Activated T-helper 1 cell treated with anti-CD3 and anti-CD28 coated beads, Interleukin-2, amount 50 U/mL, for 16 hours (primary cell): ENCODE measurements around the gene CCNI2.
"Not testable (repeated sequence)": the region's sequence is repeated elsewhere in the genome, so short reads cannot be mapped to it uniquely, and the experiment has no call there.

Experiments used
- DNase-seq, 2 donors: peaks; one replicate each; pipeline ENCODE4 v3.0.0-alpha.2; 2020; ENCODE audit warnings: low read depth in 1 of 2, low spot score in 1 of 2

Gene CCNI2

DNA sequence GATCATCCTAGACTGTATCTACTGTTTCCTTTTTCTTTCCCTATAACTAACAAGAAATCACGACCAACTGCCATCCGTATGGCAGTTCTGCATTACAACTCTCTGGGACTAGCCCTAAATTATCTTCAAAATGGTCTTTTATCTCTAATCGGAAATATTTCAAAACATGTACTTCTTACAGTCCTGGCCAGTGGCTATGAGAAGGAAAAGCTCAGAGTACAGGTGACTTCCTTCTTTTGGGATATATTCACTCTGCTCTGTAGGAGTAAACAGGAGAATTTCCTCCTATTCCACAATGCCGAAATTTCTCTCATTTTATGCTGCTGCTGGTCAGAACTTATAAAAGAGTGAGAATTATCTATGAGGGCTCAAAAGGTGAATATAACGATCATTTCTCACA lies 31.6 kb downstream of the CCNI2 start:
- no peak for DNase-seq

- DNase-seq, result no peak
Measured at GRCh38 chr5:132779961-132780360, 32.7 kb downstream of the CCNI2 start.

DNA sequence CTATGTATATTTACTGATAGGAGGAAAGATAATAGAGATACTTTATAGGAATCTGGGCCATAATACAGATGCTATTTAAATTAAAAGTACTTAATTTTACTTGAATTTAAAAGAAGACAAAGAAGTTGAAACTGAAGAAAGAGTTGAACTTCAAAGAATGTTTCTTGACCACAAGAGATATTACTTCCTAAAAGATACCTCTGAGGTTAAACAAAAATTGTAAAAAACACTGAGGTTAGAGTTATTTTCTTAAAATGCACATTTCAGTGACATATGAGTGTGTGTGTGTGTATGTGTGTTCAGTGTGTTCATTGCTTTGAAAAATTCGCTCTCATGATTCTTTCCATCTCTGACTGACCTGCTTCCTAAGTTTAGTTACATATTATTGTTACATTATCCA lies 33.4 kb downstream of the CCNI2 start:
- no peak for DNase-seq

DNA sequence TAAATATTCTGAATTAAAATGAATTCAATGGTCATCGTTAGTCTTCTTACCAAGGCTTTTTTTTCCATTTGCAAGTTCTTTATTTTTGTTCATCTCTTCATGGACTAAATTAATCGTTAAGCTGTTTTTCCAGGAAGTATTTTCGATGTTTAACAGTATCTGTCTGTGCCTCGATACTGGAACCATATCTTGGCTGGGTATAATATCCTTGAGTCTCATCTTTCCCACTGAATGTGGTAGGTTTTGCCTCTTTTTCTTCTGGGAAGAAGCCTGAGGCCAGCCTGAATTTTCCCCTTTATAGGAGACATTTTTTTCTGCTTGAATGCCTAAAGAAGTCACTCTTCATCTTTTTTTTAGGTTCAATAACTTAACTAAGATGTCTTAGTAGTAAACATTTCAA lies 33.8 kb downstream of the CCNI2 start:
- DNase-seq, result no peak

DNA sequence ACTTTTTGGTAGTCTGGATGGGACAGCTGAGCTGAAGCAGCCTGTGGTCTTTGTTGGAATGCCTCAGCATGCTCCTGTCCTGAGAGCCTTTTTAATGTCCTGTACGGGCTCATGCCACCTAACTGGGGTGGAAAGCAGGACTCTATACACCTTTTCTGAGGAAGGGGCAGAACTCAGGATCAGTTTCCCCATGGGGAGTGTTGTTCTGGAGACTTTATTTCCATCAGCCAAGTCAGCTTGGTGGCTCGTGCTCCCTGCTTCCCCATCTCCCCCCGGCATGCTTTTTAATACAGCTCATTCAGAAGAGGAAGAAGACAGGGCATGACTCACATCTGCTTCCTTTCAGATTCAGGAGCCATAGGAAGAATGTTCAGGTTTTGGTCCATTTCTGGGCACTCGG lies 34.9 kb downstream of the CCNI2 start:
- DNase-seq, result no peak

DNA sequence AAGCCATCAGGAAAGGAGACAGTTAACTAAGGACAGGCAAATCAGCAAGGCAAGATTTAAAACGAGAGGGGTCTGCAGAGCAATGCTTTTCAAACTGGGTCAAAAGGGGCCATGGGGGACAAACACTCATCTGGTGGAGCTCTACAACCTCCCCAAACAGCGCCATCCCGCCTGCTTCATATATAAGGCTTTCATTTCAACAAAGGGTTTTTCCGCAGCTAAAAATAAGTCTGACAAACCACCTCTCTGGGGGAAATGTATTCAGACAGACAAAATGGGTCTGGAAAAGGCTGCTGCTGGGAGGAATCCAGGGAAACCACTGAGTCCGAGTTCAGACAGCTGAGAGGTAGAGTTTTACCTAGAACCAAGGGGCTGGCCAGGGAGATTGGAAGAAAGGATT lies 38.1 kb downstream of the CCNI2 start:
- DNase-seq, result no peak

DNA sequence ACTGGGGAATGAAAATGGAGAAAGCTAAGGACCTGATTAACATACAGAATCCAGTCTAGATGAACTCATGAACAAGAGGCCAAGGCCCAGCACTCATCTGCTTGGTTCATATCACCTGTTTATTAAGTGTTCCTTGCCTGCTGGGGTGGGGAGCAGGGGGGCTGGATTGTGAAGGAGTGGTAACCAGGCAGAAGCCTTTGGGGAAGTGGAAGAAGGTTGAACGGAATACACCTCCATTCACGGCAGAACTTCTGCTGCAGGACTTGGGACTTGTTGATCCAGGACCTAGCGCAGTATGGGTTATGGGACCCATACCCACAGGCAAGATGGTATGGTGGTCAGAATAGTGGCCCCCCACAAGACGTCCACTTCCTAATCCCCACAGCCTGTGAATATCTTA lies 38.6 kb downstream of the CCNI2 start:
- no peak for DNase-seq

- no peak for DNase-seq
Measured at GRCh38 chr5:132787076-132787475, 39.9 kb downstream of the CCNI2 start.

GRCh38 chr5:132788508-132788907 lies 41.3 kb downstream of the CCNI2 start:
- no peak for DNase-seq

DNA sequence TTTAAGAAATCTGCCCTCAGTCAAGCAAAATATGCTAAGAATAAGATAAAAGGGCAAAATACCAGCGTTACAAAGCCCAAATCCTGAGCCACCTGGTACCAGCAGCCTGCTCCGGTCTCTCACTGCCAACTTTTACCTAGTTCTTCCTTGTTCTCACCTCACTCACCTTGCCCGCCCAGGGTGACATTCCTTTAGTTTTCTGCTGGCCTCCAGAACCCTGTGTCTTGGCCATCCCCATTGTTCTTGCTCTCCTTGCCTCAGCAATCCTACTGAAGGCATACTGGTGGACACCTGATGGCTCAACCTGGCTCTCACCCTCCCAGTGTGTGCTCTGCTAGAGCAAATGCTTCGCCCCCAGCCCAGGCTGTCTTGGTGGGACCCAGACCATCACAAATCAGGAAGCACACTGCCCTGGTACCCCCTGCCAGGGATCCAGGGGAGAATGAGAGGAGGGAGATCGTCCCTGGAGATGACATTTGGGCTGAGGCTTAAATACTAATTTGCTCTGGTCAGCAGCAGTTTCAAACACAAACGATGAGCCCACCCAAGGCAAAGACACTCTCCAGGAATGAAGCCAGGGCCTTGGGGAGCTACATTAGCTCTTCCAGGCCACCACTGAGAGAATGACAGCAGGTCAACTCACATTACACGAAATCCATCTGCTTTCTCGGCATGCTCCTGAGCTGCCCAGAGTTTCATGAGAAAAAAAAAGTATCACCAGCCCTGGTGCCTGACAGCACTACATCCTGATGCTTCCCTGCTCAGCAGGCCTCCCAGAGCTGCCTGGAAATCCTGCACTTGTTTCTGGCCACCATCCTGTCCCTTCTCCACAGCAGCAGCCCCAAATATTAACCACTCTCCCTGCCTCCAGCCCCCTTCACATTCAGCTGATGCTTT lies 42.0 kb downstream of the CCNI2 start:
- DNase-seq, result no peak

GRCh38 chr5:132790201-132790865 lies 43.1 kb downstream of the CCNI2 start:
- DNase-seq, result no peak

- no peak for DNase-seq
Measured at GRCh38 chr5:132791026-132791425, 43.8 kb downstream of the CCNI2 start.

- no peak for DNase-seq
Measured at GRCh38 chr5:132797651-132798050, 50.4 kb downstream of the CCNI2 start.

- DNase-seq, result no peak
Measured at GRCh38 chr5:132799392-132799791, 52.2 kb downstream of the CCNI2 start.

DNA sequence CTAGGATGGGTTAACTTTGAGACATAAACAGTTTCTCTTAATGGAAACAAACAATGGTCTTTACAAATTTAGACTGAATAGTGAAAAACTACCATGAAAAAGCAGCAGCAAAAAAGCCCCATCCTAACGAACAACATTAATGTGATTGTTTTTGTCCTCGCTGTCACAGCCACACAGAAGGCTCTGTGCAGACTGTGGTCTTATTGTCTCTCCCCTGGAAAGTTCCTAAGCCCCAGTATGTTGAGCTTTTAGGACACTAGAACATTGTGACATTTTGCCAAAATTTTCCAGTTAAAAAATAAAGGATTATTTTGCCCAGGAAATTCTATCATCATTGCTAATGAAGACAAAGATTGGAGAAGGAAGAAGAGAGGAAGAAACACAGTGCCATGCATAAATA lies 53.3 kb downstream of the CCNI2 start:
- no peak for DNase-seq

- DNase-seq, result no peak
Measured at GRCh38 chr5:132802044-132802684, 54.9 kb downstream of the CCNI2 start.

DNA sequence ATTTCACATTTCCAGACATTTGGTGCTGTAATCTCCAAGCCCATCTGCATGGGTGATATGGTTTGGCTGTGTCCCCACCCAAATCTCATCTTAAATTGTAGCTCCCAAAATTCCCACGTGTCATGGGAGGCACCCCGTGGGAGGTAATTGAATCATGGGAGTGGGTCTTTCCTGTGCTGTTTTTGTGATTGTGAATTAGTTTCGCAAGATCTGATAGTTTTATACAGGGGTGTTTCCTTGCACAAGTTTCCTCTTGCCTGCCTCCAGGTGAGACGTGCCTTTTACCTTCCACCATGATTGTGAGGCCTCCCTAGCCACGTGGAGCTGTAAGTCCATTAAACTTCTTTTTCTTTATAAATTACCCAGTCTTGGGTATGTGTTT lies 55.5 kb downstream of the CCNI2 start:
- not testable (repeated sequence) for DNase-seq
